Measurements from ENCODE around the gene NKAP.

DNA sequence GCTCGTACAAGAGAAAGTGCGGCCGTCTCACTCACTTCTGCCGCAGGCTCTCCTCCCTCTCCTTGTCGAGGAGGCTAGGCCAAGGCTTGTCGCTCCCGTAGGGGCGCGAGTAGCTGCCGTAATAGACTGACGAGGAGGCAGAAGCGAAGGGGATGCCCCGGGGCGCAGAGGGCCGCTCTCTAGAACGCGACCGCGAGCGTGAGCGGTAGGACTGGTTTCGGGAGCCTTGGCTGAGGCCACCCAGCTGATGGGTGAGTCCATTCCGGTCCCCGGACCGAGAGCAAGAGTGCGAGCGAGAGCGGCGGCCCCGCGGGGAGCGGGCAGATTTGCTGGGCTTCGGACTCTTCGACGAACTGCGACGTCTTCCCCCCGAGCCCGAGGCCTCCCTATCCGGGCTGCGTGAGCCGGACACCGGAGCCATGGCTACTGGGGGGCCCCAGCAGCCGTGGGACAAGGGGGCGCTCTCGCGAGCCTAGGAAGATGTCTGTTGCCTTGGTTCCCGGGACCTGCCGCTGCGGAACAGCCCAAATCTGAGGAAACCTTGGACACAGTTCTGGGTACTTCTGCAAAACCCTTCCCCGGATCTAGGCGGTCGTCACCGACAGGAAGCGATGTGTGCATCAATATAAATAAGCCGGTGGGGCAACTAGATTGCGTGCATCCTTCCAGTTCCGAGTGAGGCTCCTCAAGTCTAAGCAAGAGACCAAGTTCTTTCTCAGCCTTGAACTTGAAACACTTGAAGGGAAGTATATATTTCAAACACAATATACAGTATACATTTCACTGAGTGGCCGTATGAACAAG lies at the start of gene NKAP:
- TF ChIP-seq TAF1 (IDR thresholded peaks at IDR 0.05; ENCODE audit: borderline replicate concordance, low read depth, low read length) (peak; percentile 54; the same call in 1 of the 2 replicates), POLR2A (IDR thresholded peaks at IDR 0.05; ENCODE audit: low read depth, low read length) (peak; percentile 55; the same call in 1 of the 2 replicates)
